Neural cell (in vitro differentiated cells): ENCODE results near the gene HS3ST1. TPM values are rescaled to one million over a fixed set of nuclear protein-coding genes. Genes with fewer than 3 reads are reported as not detected.
"Not testable (repeated sequence)": the region's sequence is repeated elsewhere in the genome, so short reads cannot be mapped to it uniquely, and the experiment has no call there.

Experiments
- H2AFZ ChIP-seq: fragments of 200-600, 300-800 bp; sonication (generic), shearing (Covaris generic); 2 replicates; pipeline ENCODE4 v1.6.0; 2014; ENCODE audit warnings: low read depth, mild to moderate bottlenecking, antibody characterized with exemption, low read length, moderate library complexity
- H3F3A ChIP-seq: fragments of 200-600 bp; shearing (Covaris generic); 2 replicates; pipeline ENCODE4 v1.6.1; 2016; ENCODE audit warnings: mild to moderate bottlenecking, moderate library complexity, mixed read lengths, antibody characterized with exemption, low read length; ENCODE audit not compliant: insufficient read depth, poor library complexity, severe bottlenecking
- H3K27ac ChIP-seq: fragments of 200-600, 300-800 bp; sonication (generic), shearing (Covaris generic); 2 replicates; pipeline ENCODE4 v1.5.1; 2014; ENCODE audit warnings: mild to moderate bottlenecking, low read length, moderate library complexity
- H3K27me3 ChIP-seq: fragments of 300-800, 200-600 bp; sonication (generic), shearing (Covaris generic); 2 replicates; pipeline ENCODE4 v1.6.0; 2014; ENCODE audit warnings: mild to moderate bottlenecking, low read depth, low read length, moderate library complexity; ENCODE audit not compliant: insufficient read depth
- H3K36me3 ChIP-seq: fragments of 300-800, 200-600 bp; sonication (generic), shearing (Covaris generic); 2 replicates; pipeline ENCODE4 v1.5.1; 2014; ENCODE audit warnings: mild to moderate bottlenecking, antibody characterized with exemption, low read length, moderate library complexity; ENCODE audit not compliant: insufficient read depth
- H3K4me2 ChIP-seq: fragments of 300-800, 200-600 bp; sonication (generic), shearing (Covaris generic); 2 replicates; pipeline ENCODE4 v1.6.0; 2014; ENCODE audit warnings: mild to moderate bottlenecking, low read length
- H3K4me3 ChIP-seq: fragments of 300-800, 200-600 bp; sonication (generic), shearing (Covaris generic); 2 replicates; pipeline ENCODE4 v1.5.1; 2014; ENCODE audit warnings: mild to moderate bottlenecking, low read length, moderate library complexity
- H3K79me2 ChIP-seq: fragments of 200-600 bp; shearing (Covaris generic); replicated peaks from 2 replicates; pipeline ENCODE4 v1.6.0; 2014; ENCODE audit warnings: mild to moderate bottlenecking, low read length, moderate library complexity; ENCODE audit not compliant: insufficient read depth
- H3K9ac ChIP-seq: fragments of 300-800, 200-600 bp; sonication (generic), shearing (Covaris generic); 2 replicates; pipeline ENCODE4 v1.6.1; 2016; ENCODE audit warnings: mild to moderate bottlenecking, low read length, mixed read lengths
- H3K9me2 ChIP-seq: fragments of 200-600 bp; shearing (Covaris generic); 2 replicates; pipeline ENCODE4 v1.6.1; 2016; ENCODE audit warnings: mild to moderate bottlenecking, low read length, mixed read lengths; ENCODE audit not compliant: insufficient read depth
- H3K9me3 ChIP-seq: fragments of 200-600, 300-800 bp; sonication (generic), shearing (Covaris generic); 2 replicates; pipeline ENCODE4 v1.6.1; 2016; ENCODE audit warnings: mild to moderate bottlenecking, mixed run types, low read length, moderate library complexity, mixed read lengths
- H4K20me1 ChIP-seq: fragments of 200-600 bp; shearing (Covaris generic); 2 replicates; pipeline ENCODE4 v1.6.1; 2016; ENCODE audit warnings: mild to moderate bottlenecking, mixed run types; ENCODE audit not compliant: insufficient read depth
- CTCF ChIP-seq: fragments of 450-650 bp; IDR thresholded peaks from 2 replicates; pipeline ENCODE4 v1.5.1; 2014; ENCODE audit warnings: antibody characterized with exemption, mild to moderate bottlenecking, moderate library complexity; ENCODE audit not compliant: poor library complexity, severe bottlenecking
- EP300 ChIP-seq: fragments of 450-650 bp; conservative IDR thresholded peaks from 2 replicates; pipeline ENCODE4 v1.6.1; 2014; ENCODE audit warnings: antibody characterized with exemption, mild to moderate bottlenecking, moderate library complexity; ENCODE audit not compliant: poor library complexity, severe bottlenecking
- EZH2 ChIP-seq: fragments of 200-600, 300-800 bp; shearing (Covaris generic), sonication (generic); IDR thresholded peaks from 2 replicates; pipeline ENCODE4 v1.6.1; 2014; ENCODE audit warnings: antibody characterized with exemption, low read length, borderline replicate concordance, mild to moderate bottlenecking; ENCODE audit not compliant: insufficient read depth, poor library complexity, severe bottlenecking
- POLR2AphosphoS5 ChIP-seq: IDR thresholded peaks from 2 replicates; pipeline ENCODE4 v1.6.1; 2012
- RAD21 ChIP-seq: fragments of 450-650 bp; conservative IDR thresholded peaks from 2 replicates; pipeline ENCODE4 v1.6.1; 2014; ENCODE audit warnings: antibody characterized with exemption, mild to moderate bottlenecking, moderate library complexity
- REST ChIP-seq: IDR thresholded peaks from 2 replicates; pipeline ENCODE4 v1.6.1; 2012; ENCODE audit warnings: borderline replicate concordance
- SMC3 ChIP-seq: fragments of 450-650 bp; conservative IDR thresholded peaks from 2 replicates; pipeline ENCODE4 v1.6.1; 2014; ENCODE audit warnings: antibody characterized with exemption, mild to moderate bottlenecking, moderate library complexity; ENCODE audit not compliant: poor library complexity
- TAF1 ChIP-seq: IDR thresholded peaks from 2 replicates; pipeline ENCODE4 v1.6.1; 2012; ENCODE audit warnings: low read depth
- polyA plus RNA-seq: library from polyadenylated mRNA; depleted of rRNA; stranded (reverse); fragments of >200 nt; gene quantifications from 2 replicates; pipeline ENCODE4 v1.2.3, GENCODE V29; 2014

The HS3ST1 gene
- polyA plus RNA-seq, 1 donor from 2014 or later, result 0.35 TPM

- Histone ChIP-seq H3K36me3 (no peaks in the 10 kb centered on the region), H3K27ac (no peak overlapping the region), H4K20me1 (no peaks in the 10 kb centered on the region), H3K4me3 (no peak overlapping the region), H3K27me3 (no peaks in the 10 kb centered on the region), H3K79me2 (no peaks in the 10 kb centered on the region), H3K9ac (no peak overlapping the region), H3K4me2 (no peak overlapping the region), H3F3A (no peaks in the 10 kb centered on the region), H3K9me2 (no peaks in the 10 kb centered on the region), H3K9me3 (no peaks in the 10 kb centered on the region), H2AFZ (no peak overlapping the region)
- no peak for TF ChIP-seq SMC3
- no peak for TF ChIP-seq POLR2AphosphoS5
Observed at GRCh38 chr4:11397146-11397545, 31.5 kb downstream of the HS3ST1 start.

- no peak overlapping the region for H3K4me3 ChIP-seq
- no peaks in the 10 kb centered on the region for H3K79me2 ChIP-seq
- no peak for TF ChIP-seq EP300
- TF ChIP-seq EZH2, result no peak
- TF ChIP-seq POLR2AphosphoS5, result no peak
- no peak for TF ChIP-seq TAF1
- TF ChIP-seq RAD21, result no peak
- TF ChIP-seq SMC3, result no peak
- no peak for TF ChIP-seq CTCF
- no peak for TF ChIP-seq REST
- no peak overlapping the region for H3K4me2 ChIP-seq
- no peak overlapping the region for H3K9ac ChIP-seq
- H3K27ac ChIP-seq, result no peak overlapping the region
- H3K36me3 ChIP-seq, result no peaks in the 10 kb centered on the region
- H3F3A ChIP-seq, result no peaks in the 10 kb centered on the region
- H3K9me3 ChIP-seq, result no peaks in the 10 kb centered on the region
- no peaks in the 10 kb centered on the region for H4K20me1 ChIP-seq
- H3K27me3 ChIP-seq, result no peaks in the 10 kb centered on the region
- no peak overlapping the region for H2AFZ ChIP-seq
- no peaks in the 10 kb centered on the region for H3K9me2 ChIP-seq
Observed at GRCh38 chr4:11393551-11393950, 35.1 kb downstream of the HS3ST1 start.

GRCh38 chr4:11384072-11384471 is 44.6 kb downstream of the HS3ST1 start:
- H3K4me3 ChIP-seq, H3K4me2 ChIP-seq, H4K20me1 ChIP-seq: not testable (repeated sequence)

More at GRCh38 chr4:11384072-11384471, 44.6 kb downstream of the HS3ST1 start:
- H3K36me3 ChIP-seq, H3K27me3 ChIP-seq, H3F3A ChIP-seq, H3K9ac ChIP-seq, H2AFZ ChIP-seq, H3K9me3 ChIP-seq, H3K79me2 ChIP-seq, H3K27ac ChIP-seq, H3K9me2 ChIP-seq: not testable (repeated sequence)
